ENCODE results near the gene TP53TG5. TPM values are rescaled to one million over a fixed set of nuclear protein-coding genes. Genes with fewer than 3 reads are reported as not detected.

Gene TP53TG5
- total and polyA plus RNA-seq, 2 of the 8 experiments (the other 6 are each of a cell fraction or from before 2014, with no cell fraction given): not detected

GRCh38 chr20:45410887-45411286, 32.8 kb upstream of the TP53TG5 start:
- H4K8ac ChIP-seq (ENCODE audit: extremely low read depth, insufficient read depth, low read length): no peak overlapping the region
- no peak overlapping the region for H3K4ac ChIP-seq (replicated peaks; ENCODE audit: insufficient read length, low read depth, low read length)
- H2BK120ac ChIP-seq (replicated peaks; ENCODE audit: low read depth, low read length): no peak overlapping the region
- H3K18ac ChIP-seq (ENCODE audit: extremely low read depth, low read length): no peak overlapping the region
- H4K5ac ChIP-seq (ENCODE audit: insufficient read length, low read depth, low read length): no peak overlapping the region
- H2BK12ac ChIP-seq (ENCODE audit: low read depth, low read length): no peak overlapping the region
- H2BK5ac ChIP-seq (ENCODE audit: low read depth, low read length): no peak overlapping the region
- no peak overlapping the region for H3K23ac ChIP-seq (ENCODE audit: insufficient read length)
- no peak overlapping the region for H2AFZ ChIP-seq (ENCODE audit: low read length)
- peaks cover 18% of the 10 kb centered on the region for H3K23me2 ChIP-seq (ENCODE audit: low read depth, low read length)
- H2BK15ac ChIP-seq (ENCODE audit: low read length): no peak overlapping the region
- H2BK20ac ChIP-seq (ENCODE audit: low read length): no peak overlapping the region
- peaks cover 4 to 5% of the 10 kb centered on the region in 2 experiments for H4K20me1 ChIP-seq (replicated peaks in 1 of 2; ENCODE audit: control insufficient read depth in 1 of 2, insufficient read depth in 2 of 2, low read length in 2 of 2)
- H3K79me2 ChIP-seq (ENCODE audit: control insufficient read depth in 1 of 2, insufficient read depth in 2 of 2, low read length in 2 of 2): peaks cover 0 to 9% of the 10 kb centered on the region in 2 experiments; a peak in 1 of 4 replicates
- 91% methylated on average over 8 of the region's 8 CpGs; no CpG with 5 or more reads in 1 of the 2 experiments for WGBS, 2 experiments (ENCODE audit: extremely low coverage in 1 of 2, insufficient coverage in 1 of 2, insufficient read length in 1 of 2, insufficient replicate concordance in 2 of 2, low coverage in 1 of 2, low lambda C conversion rate in 2 of 2, missing lambda C conversion rate in 1 of 2)
- H3K36me3 ChIP-seq (ENCODE audit: control insufficient read depth in 2 of 4, insufficient read depth in 4 of 4, low read length in 3 of 4): peaks cover 5 to 15% (median 13%) of the 10 kb centered on the region in 4 experiments
- H2AK5ac ChIP-seq (ENCODE audit: low read depth, low read length): no peak overlapping the region
- H3K27me3 ChIP-seq (replicated peaks in 1 of 4; ENCODE audit: control insufficient read depth in 3 of 4, extremely low read depth in 1 of 4, insufficient read depth in 3 of 4, low read length in 3 of 4): peaks cover 0 to 4% (median 2%) of the 10 kb centered on the region in 4 experiments; a peak in 4 of 7 replicates
- no peak for FAIRE-seq
- no peak overlapping the region for H3K4me3 ChIP-seq (ENCODE audit: extremely low read depth in 1 of 4, insufficient read depth in 2 of 4, low read depth in 3 of 4, low read length in 4 of 4)
- no peak overlapping the region for H3K56ac ChIP-seq (replicated peaks; ENCODE audit: insufficient read length, low read depth, low read length)
- no peak overlapping the region for H3K4me2 ChIP-seq (ENCODE audit: insufficient read depth in 1 of 2, low read depth in 2 of 2, low read length in 2 of 2)
- no peak overlapping the region for H3K27ac ChIP-seq (ENCODE audit: low read depth, low read length)
- POLR2A ChIA-PET (ENCODE audit: partially characterized antibody): interaction anchor here (1.1 to 1.7 kb wide), 5 partner anchors 11 to 60 kb away, joined by 3 to 5 read pairs (median 3); partner anchors contain the start of gene SYS1
- H3K9ac ChIP-seq (replicated peaks in 1 of 4; ENCODE audit: extremely low read depth in 1 of 4, low read depth in 3 of 4, low read length in 3 of 4): no peak overlapping the region
- CTCF ChIA-PET (ENCODE audit: partially characterized antibody): interaction anchor here (1.1 to 12.6 kb wide), 7 partner anchors 26 to 99 kb away, joined by 3 to 127 read pairs (median 4); partner anchors contain the start of genes SYS1 and TP53TG5
- H3K9me3 ChIP-seq (ENCODE audit: insufficient read depth in 2 of 2, low read depth in 1 of 2, low read length in 1 of 2): no peaks in the 10 kb centered on the region
- no peak overlapping the region for H3K14ac ChIP-seq (ENCODE audit: insufficient read length)
- peaks cover 0 to 11% (median 3%) of the 10 kb centered on the region in 4 experiments; a peak in 5 of 7 replicates for H3K4me1 ChIP-seq (replicated peaks in 1 of 4; ENCODE audit: control insufficient read depth in 3 of 4, insufficient read depth in 4 of 4, low read length in 3 of 4)
- no peak overlapping the region for H4K91ac ChIP-seq (replicated peaks; ENCODE audit: insufficient read length, low read length)
- no peaks in the 10 kb centered on the region for H3K79me1 ChIP-seq (ENCODE audit: low read depth, low read length)
- DNase-seq (ENCODE audit: low read depth in 1 of 2, low spot score in 2 of 2): no peak
- TF ChIP-seq SIN3A (conservative IDR thresholded peaks at IDR 0.05 in 1 of 2, IDR thresholded peaks at IDR 0.05 in 1 of 2; ENCODE audit: low read depth in 1 of 2, low read length in 2 of 2) (no peak), KDM4A (IDR thresholded peaks at IDR 0.05; ENCODE audit: low read depth, low read length, severe bottlenecking) (no peak)

All from H1 (cell line).